ENCODE data around the gene UBTD1.

The UBTD1 gene

DNA sequence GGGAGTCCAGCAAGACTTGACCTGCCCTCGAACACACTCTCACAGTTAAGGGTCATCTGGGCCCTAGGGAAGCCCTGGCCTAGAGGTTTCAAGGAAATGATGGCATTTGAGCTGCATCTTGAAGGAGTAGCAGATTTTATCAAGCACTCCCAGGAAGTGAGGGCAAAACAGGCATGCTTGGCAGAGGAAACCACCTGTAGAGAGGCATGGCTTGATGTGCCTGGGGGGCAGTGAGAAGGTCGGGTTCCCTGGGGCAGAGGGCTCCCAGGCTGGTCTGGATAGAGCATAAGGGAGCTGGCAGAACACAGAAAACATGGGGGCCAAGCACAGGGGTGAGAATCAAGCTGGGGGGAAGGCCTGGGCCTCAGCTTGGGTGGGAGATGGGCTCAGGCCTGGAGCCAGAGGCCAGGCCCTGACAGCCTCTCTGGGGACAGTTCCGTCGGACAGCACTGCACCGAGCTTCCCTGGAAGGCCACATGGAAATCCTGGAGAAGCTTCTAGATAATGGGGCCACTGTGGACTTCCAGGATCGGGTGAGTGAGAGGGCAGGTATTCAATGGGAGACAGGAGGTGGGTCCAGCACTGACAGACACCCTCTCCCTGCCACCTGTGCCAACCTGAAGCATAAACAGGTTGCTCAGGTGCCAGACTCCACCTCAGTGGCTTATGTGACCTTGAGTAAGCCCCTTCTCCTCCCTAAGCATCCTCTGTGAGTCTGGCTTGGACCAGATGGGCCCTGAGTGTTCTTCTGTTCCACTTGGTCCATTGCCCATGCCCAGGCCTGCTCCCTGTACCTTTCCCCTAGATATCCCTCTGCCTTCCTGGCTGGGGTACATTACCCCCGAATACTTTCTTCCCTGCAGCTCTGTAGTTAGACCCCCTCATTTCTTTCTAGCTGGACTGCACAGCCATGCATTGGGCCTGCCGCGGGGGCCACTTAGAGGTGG lies 82.0 kb downstream of the UBTD1 start:
- Histone ChIP-seq H3K27me3 (ENCODE audit: control insufficient read depth in 2 of 2, insufficient read depth in 2 of 2, low read length in 2 of 2) (no peaks in the 10 kb centered on the region), H3K4me1 (ENCODE audit: control insufficient read depth in 2 of 2, insufficient read depth in 2 of 2, low read length in 2 of 2) (no peaks in the 10 kb centered on the region), H3K9me3 (ENCODE audit: control insufficient read depth in 2 of 2, low read length in 2 of 2) (no peaks in the 10 kb centered on the region), H3K9ac (ENCODE audit: low read depth in 1 of 2, low read length in 2 of 2) (no peak overlapping the region), H3K36me3 (ENCODE audit: control insufficient read depth in 2 of 2, insufficient read depth in 2 of 2, low read length in 2 of 2) (no peaks in the 10 kb centered on the region), H3K4me3 (ENCODE audit: low read length in 2 of 2) (no peak overlapping the region), H3K27ac (ENCODE audit: low read depth in 2 of 2, low read length in 2 of 2) (no peak overlapping the region)

DNA sequence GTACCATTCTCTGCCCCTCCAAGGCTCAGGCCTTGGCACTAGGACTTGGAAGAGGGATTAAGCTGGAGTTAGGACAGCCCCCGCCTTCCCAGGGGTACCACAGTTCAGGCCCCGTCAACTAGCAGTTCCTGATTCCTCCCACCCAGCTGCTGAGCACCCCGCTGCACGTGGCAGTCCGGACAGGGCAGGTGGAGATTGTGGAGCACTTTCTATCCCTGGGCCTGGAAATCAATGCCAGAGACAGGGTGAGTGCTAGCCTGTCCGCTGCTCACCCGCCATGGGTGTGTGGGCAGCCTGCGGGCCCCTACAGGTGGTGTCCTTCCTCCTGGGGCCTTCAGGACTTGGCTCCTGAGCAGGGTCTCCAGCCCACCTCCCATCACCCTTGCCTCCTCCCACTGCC lies 83.4 kb downstream of the UBTD1 start:
- Histone ChIP-seq H3K27ac (ENCODE audit: low read depth in 2 of 2, low read length in 2 of 2) (no peak overlapping the region), H3K4me1 (ENCODE audit: control insufficient read depth in 2 of 2, insufficient read depth in 2 of 2, low read length in 2 of 2) (no peaks in the 10 kb centered on the region), H3K36me3 (ENCODE audit: control insufficient read depth in 2 of 2, insufficient read depth in 2 of 2, low read length in 2 of 2) (no peaks in the 10 kb centered on the region), H3K4me3 (ENCODE audit: low read length in 2 of 2) (no peak overlapping the region), H3K9ac (ENCODE audit: low read depth in 1 of 2, low read length in 2 of 2) (no peak overlapping the region), H3K9me3 (ENCODE audit: control insufficient read depth in 2 of 2, low read length in 2 of 2) (no peaks in the 10 kb centered on the region), H3K27me3 (ENCODE audit: control insufficient read depth in 2 of 2, insufficient read depth in 2 of 2, low read length in 2 of 2) (no peaks in the 10 kb centered on the region)

DNA sequence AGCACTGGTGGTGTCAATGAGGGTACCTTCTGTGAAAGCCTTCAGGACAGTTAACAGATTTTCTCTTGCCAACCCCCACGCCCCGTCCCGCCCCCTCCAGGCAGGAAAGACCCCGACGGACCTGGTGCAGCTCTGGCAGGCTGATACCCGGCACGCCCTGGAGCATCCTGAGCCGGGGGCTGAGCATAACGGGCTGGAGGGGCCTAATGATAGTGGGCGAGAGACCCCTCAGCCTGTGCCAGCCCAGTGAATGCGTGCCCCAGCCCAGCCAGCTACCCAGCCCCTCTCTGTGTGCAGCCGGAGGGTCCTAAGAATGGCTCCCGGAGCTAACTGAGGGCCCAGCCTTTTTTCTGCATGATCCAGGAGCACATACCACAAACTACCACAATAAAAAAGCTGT lies 84.8 kb downstream of the UBTD1 start:
- no peaks in the 10 kb centered on the region for H3K36me3 ChIP-seq (ENCODE audit: control insufficient read depth in 2 of 2, insufficient read depth in 2 of 2, low read length in 2 of 2)
- H3K4me3 ChIP-seq (ENCODE audit: low read length in 2 of 2): no peak overlapping the region
- no peak overlapping the region for H3K27ac ChIP-seq (ENCODE audit: low read depth in 2 of 2, low read length in 2 of 2)
- H3K9ac ChIP-seq (ENCODE audit: low read depth in 1 of 2, low read length in 2 of 2): no peak overlapping the region
- no peaks in the 10 kb centered on the region for H3K27me3 ChIP-seq (ENCODE audit: control insufficient read depth in 2 of 2, insufficient read depth in 2 of 2, low read length in 2 of 2)
- no peaks in the 10 kb centered on the region for H3K9me3 ChIP-seq (ENCODE audit: control insufficient read depth in 2 of 2, low read length in 2 of 2)
- H3K4me1 ChIP-seq (ENCODE audit: control insufficient read depth in 2 of 2, insufficient read depth in 2 of 2, low read length in 2 of 2): no peaks in the 10 kb centered on the region

DNA sequence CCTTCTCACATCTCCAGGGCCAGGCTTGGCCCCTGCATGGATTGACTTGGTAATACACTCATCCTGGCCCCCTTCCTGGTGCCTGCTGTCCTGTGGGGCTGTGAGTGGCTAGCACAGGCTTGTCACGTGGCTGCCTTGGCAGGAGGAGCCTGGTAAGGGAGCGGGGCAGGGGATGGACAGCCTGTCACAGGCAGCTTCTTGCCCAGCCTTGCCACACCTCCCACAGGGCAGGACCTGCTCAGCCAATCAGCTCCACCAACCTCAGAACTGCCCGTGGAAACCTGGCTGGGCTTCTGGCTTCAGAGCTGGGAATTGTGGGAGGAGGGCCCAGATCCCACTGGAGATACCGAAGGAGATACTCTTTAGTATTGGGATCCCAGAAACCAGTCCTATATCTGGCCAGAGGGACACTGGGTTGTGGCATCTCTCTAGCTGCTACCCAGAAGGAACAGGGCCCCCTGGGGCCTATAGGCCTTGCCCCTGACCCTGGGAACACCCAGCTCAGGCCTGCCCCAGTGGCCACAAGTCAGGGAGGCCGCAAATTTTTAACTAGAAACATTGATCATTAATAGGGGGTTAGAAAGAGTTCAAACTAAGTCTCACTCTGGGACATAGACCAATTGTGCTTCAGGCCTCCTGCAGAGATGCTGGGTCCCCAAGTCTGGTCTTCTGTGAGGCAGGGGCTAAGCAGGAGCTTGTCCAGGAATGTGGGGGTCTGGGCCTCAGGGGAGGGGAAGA lies 85.5 kb downstream of the UBTD1 start, which contains the start of gene HOGA1:
TSS of gene HOGA1 (plus strand) at position 330 of the 738 bp plus-strand sequence. CDS start at position 645, 315 bp downstream.
- H3K27ac ChIP-seq (ENCODE audit: low read depth in 2 of 2, low read length in 2 of 2): no peak within 1 kb of the TSS
- no peaks in the 10 kb centered on the region for H3K4me1 ChIP-seq (ENCODE audit: control insufficient read depth in 2 of 2, insufficient read depth in 2 of 2, low read length in 2 of 2)
- no peak within 1 kb of the TSS for H3K9ac ChIP-seq (ENCODE audit: low read depth in 1 of 2, low read length in 2 of 2)
- no peak within 1 kb of the TSS for H3K4me3 ChIP-seq (ENCODE audit: low read length in 2 of 2)
- H3K9me3 ChIP-seq (ENCODE audit: control insufficient read depth in 2 of 2, low read length in 2 of 2): no peaks in the 10 kb centered on the region
- H3K27me3 ChIP-seq (ENCODE audit: control insufficient read depth in 2 of 2, insufficient read depth in 2 of 2, low read length in 2 of 2): no peaks in the 10 kb centered on the region
- H3K36me3 ChIP-seq (ENCODE audit: control insufficient read depth in 2 of 2, insufficient read depth in 2 of 2, low read length in 2 of 2): no peaks in the 10 kb centered on the region

DNA sequence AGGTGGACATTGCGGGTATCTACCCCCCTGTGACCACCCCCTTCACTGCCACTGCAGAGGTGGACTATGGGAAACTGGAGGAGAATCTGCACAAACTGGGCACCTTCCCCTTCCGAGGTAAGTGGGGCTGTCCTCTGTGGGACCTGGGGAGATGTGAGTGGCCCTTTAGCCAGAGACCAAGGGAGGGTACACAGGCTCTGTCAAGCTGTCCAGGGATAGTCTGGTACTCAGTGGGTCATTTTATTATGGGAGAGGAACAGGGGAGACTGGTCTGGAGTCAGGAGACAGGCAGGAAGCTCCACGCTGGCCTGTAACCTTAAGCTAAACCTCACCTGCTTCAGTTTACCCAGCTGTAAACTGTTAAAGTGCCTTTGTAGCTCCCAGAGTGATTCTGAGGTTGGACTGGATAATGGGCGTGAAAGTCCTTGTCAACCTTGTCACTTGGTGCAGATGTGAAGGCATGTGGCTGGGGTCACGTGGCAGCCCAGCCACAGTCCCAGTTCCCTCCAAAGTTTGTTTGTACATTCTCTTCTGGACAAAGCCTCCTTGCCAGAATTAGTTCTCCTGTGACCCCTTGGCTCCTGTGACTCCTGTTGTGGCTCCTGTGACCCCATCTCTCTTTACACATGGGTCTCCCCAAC lies 86.2 kb downstream of the UBTD1 start:
- no peaks in the 10 kb centered on the region for H3K27me3 ChIP-seq (ENCODE audit: control insufficient read depth in 2 of 2, insufficient read depth in 2 of 2, low read length in 2 of 2)
- no peaks in the 10 kb centered on the region for H3K36me3 ChIP-seq (ENCODE audit: control insufficient read depth in 2 of 2, insufficient read depth in 2 of 2, low read length in 2 of 2)
- H3K4me1 ChIP-seq (ENCODE audit: control insufficient read depth in 2 of 2, insufficient read depth in 2 of 2, low read length in 2 of 2): no peaks in the 10 kb centered on the region
- H3K27ac ChIP-seq (ENCODE audit: low read depth in 2 of 2, low read length in 2 of 2): no peak overlapping the region
- no peak overlapping the region for H3K9ac ChIP-seq (ENCODE audit: low read depth in 1 of 2, low read length in 2 of 2)
- H3K9me3 ChIP-seq (ENCODE audit: control insufficient read depth in 2 of 2, low read length in 2 of 2): no peaks in the 10 kb centered on the region
- no peak overlapping the region for H3K4me3 ChIP-seq (ENCODE audit: low read length in 2 of 2)

DNA sequence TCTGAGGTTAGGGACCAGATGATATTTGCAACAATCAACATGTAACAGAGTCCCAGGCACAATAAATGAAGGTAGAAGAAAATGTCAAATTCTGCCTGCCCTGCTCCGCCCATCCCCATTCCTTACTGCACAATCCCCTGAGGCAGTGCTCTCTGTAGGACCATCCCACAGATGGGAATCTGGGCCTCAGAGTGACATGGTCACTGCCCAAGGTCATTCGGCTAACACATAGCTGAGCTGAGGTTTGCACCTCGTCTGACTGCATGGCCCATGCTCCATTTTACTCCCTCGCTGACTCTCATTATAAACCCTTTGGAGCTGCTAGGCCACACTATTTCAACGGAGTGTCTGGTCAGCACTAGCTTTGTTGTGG lies 86.7 kb downstream of the UBTD1 start:
- Histone ChIP-seq H3K27ac (ENCODE audit: low read depth in 2 of 2, low read length in 2 of 2) (no peak overlapping the region), H3K9ac (ENCODE audit: low read depth in 1 of 2, low read length in 2 of 2) (no peak overlapping the region), H3K4me1 (ENCODE audit: control insufficient read depth in 2 of 2, insufficient read depth in 2 of 2, low read length in 2 of 2) (no peaks in the 10 kb centered on the region)

DNA sequence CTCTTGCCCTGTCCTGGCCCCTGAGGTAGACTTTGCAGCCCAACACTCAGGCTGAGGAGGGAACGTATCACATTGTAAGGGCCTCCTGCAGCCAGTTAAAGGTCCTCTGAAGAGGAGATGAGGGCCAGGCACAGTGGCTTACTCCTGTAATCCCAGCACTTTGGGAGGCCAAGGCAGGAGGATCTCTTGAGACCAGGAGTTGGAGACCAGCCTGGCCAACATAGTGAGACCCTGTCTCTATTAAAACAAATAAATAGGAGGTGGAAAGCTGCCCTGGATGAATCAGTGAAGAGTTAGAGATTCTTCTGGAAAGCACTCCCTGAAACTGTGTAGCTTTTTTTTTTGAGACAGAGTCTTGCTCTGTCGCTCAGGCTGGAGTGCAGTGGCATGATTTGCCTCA lies 88.5 kb downstream of the UBTD1 start:
- Histone ChIP-seq H3K27me3 (ENCODE audit: control insufficient read depth in 2 of 2, insufficient read depth in 2 of 2, low read length in 2 of 2) (no peaks in the 10 kb centered on the region), H3K9ac (ENCODE audit: low read depth in 1 of 2, low read length in 2 of 2) (no peak overlapping the region), H3K27ac (ENCODE audit: low read depth in 2 of 2, low read length in 2 of 2) (no peak overlapping the region), H3K4me1 (ENCODE audit: control insufficient read depth in 2 of 2, insufficient read depth in 2 of 2, low read length in 2 of 2) (no peaks in the 10 kb centered on the region), H3K9me3 (ENCODE audit: control insufficient read depth in 2 of 2, low read length in 2 of 2) (no peaks in the 10 kb centered on the region), H3K4me3 (ENCODE audit: low read length in 2 of 2) (no peak overlapping the region), H3K36me3 (ENCODE audit: control insufficient read depth in 2 of 2, insufficient read depth in 2 of 2, low read length in 2 of 2) (no peaks in the 10 kb centered on the region)

More for the DNA sequence above, 86.7 kb downstream of the UBTD1 start:
- H3K36me3 ChIP-seq (ENCODE audit: control insufficient read depth in 2 of 2, insufficient read depth in 2 of 2, low read length in 2 of 2): no peaks in the 10 kb centered on the region
- no peak overlapping the region for H3K4me3 ChIP-seq (ENCODE audit: low read length in 2 of 2)
- no peaks in the 10 kb centered on the region for H3K9me3 ChIP-seq (ENCODE audit: control insufficient read depth in 2 of 2, low read length in 2 of 2)
- H3K27me3 ChIP-seq (ENCODE audit: control insufficient read depth in 2 of 2, insufficient read depth in 2 of 2, low read length in 2 of 2): no peaks in the 10 kb centered on the region

DNA sequence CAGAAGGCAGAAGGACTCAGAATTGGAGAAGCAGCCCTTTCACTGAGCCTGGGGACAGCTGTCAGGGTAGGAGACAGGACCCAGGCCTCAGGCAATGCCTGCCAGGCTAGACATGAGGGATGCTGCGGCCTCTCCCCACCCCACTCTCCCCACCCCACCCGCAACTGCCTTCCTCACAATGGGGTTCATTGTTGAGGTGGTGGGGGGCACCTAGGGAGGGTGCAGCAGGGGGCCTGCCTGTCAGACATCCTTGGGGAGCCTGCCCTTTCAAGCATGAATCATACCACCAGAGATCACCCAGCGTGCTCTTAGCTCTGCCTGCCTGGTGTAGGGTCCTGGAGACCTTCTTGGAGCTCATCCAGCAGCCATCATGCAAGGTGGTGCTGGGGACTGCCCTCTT lies 90.8 kb downstream of the UBTD1 start, which contains the start of gene C10orf62:
TSS of gene C10orf62 (plus strand) at position 243 of the 400 bp plus-strand sequence. CDS start 177 bp downstream, outside the sequence.
- Histone ChIP-seq H3K4me3 (ENCODE audit: low read length in 2 of 2) (no peak within 1 kb of the TSS), H3K9me3 (ENCODE audit: control insufficient read depth in 2 of 2, low read length in 2 of 2) (no peaks in the 10 kb centered on the region), H3K27ac (ENCODE audit: low read depth in 2 of 2, low read length in 2 of 2) (no peak within 1 kb of the TSS), H3K9ac (ENCODE audit: low read depth in 1 of 2, low read length in 2 of 2) (no peak within 1 kb of the TSS), H3K4me1 (ENCODE audit: control insufficient read depth in 2 of 2, insufficient read depth in 2 of 2, low read length in 2 of 2) (no peaks in the 10 kb centered on the region), H3K36me3 (ENCODE audit: control insufficient read depth in 2 of 2, insufficient read depth in 2 of 2, low read length in 2 of 2) (no peaks in the 10 kb centered on the region), H3K27me3 (ENCODE audit: control insufficient read depth in 2 of 2, insufficient read depth in 2 of 2, low read length in 2 of 2) (no peaks in the 10 kb centered on the region)

DNA sequence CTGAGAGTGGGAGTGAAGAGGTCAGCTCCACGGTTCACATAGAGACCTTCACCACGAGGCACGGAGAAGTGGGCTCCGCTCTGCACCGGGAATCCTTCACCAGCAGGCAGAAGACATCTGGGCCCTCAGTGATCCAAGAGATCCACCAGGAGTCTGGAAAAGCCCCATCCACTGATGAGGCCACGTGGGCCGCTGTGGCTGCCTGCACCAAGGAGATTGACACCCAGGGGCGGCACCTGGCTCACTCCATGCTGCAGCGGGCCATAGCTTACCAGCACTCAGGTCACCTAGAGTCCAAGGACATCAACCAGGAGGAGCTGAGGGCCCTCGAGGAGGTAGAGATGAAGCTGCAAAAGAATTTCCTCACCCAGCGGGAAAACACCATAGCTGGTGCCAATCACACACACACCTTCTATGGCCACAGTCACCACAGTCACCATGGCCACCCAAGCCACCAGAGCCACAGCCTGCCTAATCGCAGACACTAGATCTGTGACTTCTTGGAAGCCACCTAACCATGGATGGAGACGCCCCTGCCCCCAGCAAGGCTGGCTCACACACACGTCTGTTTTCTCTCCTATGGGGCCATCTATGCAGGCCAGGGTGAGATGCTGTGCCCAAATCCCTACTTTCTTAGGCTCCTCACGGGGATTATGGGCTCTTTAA lies 91.5 kb downstream of the UBTD1 start:
- no peak overlapping the region for H3K4me3 ChIP-seq (ENCODE audit: low read length in 2 of 2)
- H3K27ac ChIP-seq (ENCODE audit: low read depth in 2 of 2, low read length in 2 of 2): no peak overlapping the region
- no peaks in the 10 kb centered on the region for H3K4me1 ChIP-seq (ENCODE audit: control insufficient read depth in 2 of 2, insufficient read depth in 2 of 2, low read length in 2 of 2)
- H3K9ac ChIP-seq (ENCODE audit: low read depth in 1 of 2, low read length in 2 of 2): no peak overlapping the region
- no peaks in the 10 kb centered on the region for H3K27me3 ChIP-seq (ENCODE audit: control insufficient read depth in 2 of 2, insufficient read depth in 2 of 2, low read length in 2 of 2)
- no peaks in the 10 kb centered on the region for H3K36me3 ChIP-seq (ENCODE audit: control insufficient read depth in 2 of 2, insufficient read depth in 2 of 2, low read length in 2 of 2)
- H3K9me3 ChIP-seq (ENCODE audit: control insufficient read depth in 2 of 2, low read length in 2 of 2): no peaks in the 10 kb centered on the region
